H9 (cell line): ENCODE results near the gene AIF1. TPM values are rescaled to one million over a fixed set of nuclear protein-coding genes. Genes with fewer than 3 reads are reported as not detected.

Experiments
- DNase-seq: peaks from one replicate; pipeline ENCODE4 v3.0.0-alpha.2; 2017
- H2AFZ ChIP-seq: one replicate; pipeline ENCODE4 v1.6.1; 2013; ENCODE audit warnings: mild to moderate bottlenecking, low read length, control low read depth, moderate library complexity
- H2AK5ac ChIP-seq: 2 replicates; pipeline ENCODE4 v1.6.1; 2013; ENCODE audit warnings: low read length, control low read depth, mixed read lengths; ENCODE audit not compliant: insufficient read length
- H2BK120ac ChIP-seq: one replicate; pipeline ENCODE4 v1.6.1; 2013; ENCODE audit warnings: low read depth, mild to moderate bottlenecking, low read length, control low read depth, inconsistent platforms; ENCODE audit not compliant: poor library complexity, severe bottlenecking
- H2BK12ac ChIP-seq: 2 replicates; pipeline ENCODE4 v1.6.1; 2013; ENCODE audit warnings: low read length, control low read depth, mixed read lengths, low read depth; ENCODE audit not compliant: insufficient read length
- H2BK15ac ChIP-seq: 2 replicates; pipeline ENCODE4 v1.6.1; 2013; ENCODE audit warnings: low read depth, low read length, control low read depth
- H2BK20ac ChIP-seq: one replicate; pipeline ENCODE4 v1.6.1; 2013; ENCODE audit warnings: low read depth, mild to moderate bottlenecking, low read length, control low read depth, inconsistent platforms; ENCODE audit not compliant: poor library complexity, severe bottlenecking
- H2BK5ac ChIP-seq: 2 replicates; pipeline ENCODE4 v1.6.1; 2013; ENCODE audit warnings: low read length, control low read depth, mixed read lengths; ENCODE audit not compliant: insufficient read length
- H3K14ac ChIP-seq: 2 replicates; pipeline ENCODE4 v1.6.1; 2013; ENCODE audit warnings: low read length, control low read depth; ENCODE audit not compliant: insufficient read depth
- H3K18ac ChIP-seq: 2 replicates; pipeline ENCODE4 v1.6.1; 2013; ENCODE audit warnings: low read depth, mild to moderate bottlenecking, mixed read lengths, low read length, control low read depth; ENCODE audit not compliant: insufficient read length
- H3K23ac ChIP-seq: 2 replicates; pipeline ENCODE4 v1.6.1; 2013; ENCODE audit warnings: low read length, control low read depth, mixed read lengths, low read depth; ENCODE audit not compliant: insufficient read length
- H3K23me2 ChIP-seq: 2 replicates; pipeline ENCODE4 v1.6.1; 2013; ENCODE audit warnings: low read depth, mild to moderate bottlenecking, mixed read lengths, low read length, control low read depth; ENCODE audit not compliant: insufficient read length, poor library complexity, severe bottlenecking
- H3K27ac ChIP-seq: 2 replicates; pipeline ENCODE4 v1.5.1; 2013; ENCODE audit warnings: low read length, control low read depth, mixed read lengths, low read depth; ENCODE audit not compliant: insufficient read length
- H3K27me3 ChIP-seq: 2 replicates; pipeline ENCODE4 v1.6.1; 2013; ENCODE audit warnings: low read length, control low read depth, inconsistent platforms; ENCODE audit not compliant: insufficient read depth
- H3K4ac ChIP-seq: 2 replicates; pipeline ENCODE4 v1.6.1; 2013; ENCODE audit warnings: low read depth, mild to moderate bottlenecking, control low read depth, inconsistent platforms, low read length, moderate library complexity
- H3K4me1 ChIP-seq: 2 replicates; pipeline ENCODE4 v1.6.1; 2013; ENCODE audit warnings: low read length, control low read depth, inconsistent platforms; ENCODE audit not compliant: insufficient read depth
- H3K4me2 ChIP-seq: 2 replicates; pipeline ENCODE4 v1.6.1; 2013; ENCODE audit warnings: low read length, control low read depth, mixed read lengths; ENCODE audit not compliant: insufficient read length, insufficient read depth
- H3K56ac ChIP-seq: 2 replicates; pipeline ENCODE4 v1.6.1; 2013; ENCODE audit warnings: low read depth, mild to moderate bottlenecking, mixed read lengths, low read length, control low read depth; ENCODE audit not compliant: insufficient read length
- H3K79me1 ChIP-seq: 2 replicates; pipeline ENCODE4 v1.6.1; 2013; ENCODE audit warnings: low read depth, mild to moderate bottlenecking, moderate library complexity, low read length, control low read depth, inconsistent platforms; ENCODE audit not compliant: insufficient read depth, poor library complexity, severe bottlenecking
- H3K79me2 ChIP-seq: 2 replicates; pipeline ENCODE4 v1.6.1; 2013; ENCODE audit warnings: low read length, control low read depth, inconsistent platforms; ENCODE audit not compliant: insufficient read depth
- H3K9ac ChIP-seq: 2 replicates; pipeline ENCODE4 v1.6.1; 2013; ENCODE audit warnings: low read length, control low read depth, mixed read lengths; ENCODE audit not compliant: insufficient read length; ENCODE audit errors: extremely low read depth
- H3K9me3 ChIP-seq: one replicate; pipeline ENCODE4 v1.6.1; 2013; ENCODE audit warnings: low read depth, low read length, inconsistent platforms; ENCODE audit not compliant: control insufficient read depth
- H3T11ph ChIP-seq: one replicate; pipeline ENCODE4 v1.6.1; 2013; ENCODE audit warnings: mild to moderate bottlenecking, low read length, control low read depth, inconsistent platforms
- H4K20me1 ChIP-seq: one replicate; pipeline ENCODE4 v1.6.1; 2013; ENCODE audit not compliant: control insufficient read depth, insufficient read length, insufficient read depth
- H4K5ac ChIP-seq: 2 replicates; pipeline ENCODE4 v1.6.1; 2013; ENCODE audit warnings: low read depth, mild to moderate bottlenecking, mixed read lengths, low read length, control low read depth; ENCODE audit not compliant: insufficient read length
- H4K8ac ChIP-seq: replicated peaks from 2 replicates; pipeline ENCODE4 v1.6.1; 2013; ENCODE audit warnings: low read length, control low read depth, mixed read lengths, low read depth; ENCODE audit not compliant: insufficient read length
- H4K91ac ChIP-seq: 2 replicates; pipeline ENCODE4 v1.6.1; 2013; ENCODE audit warnings: low read depth, mild to moderate bottlenecking, moderate library complexity, mixed read lengths, low read length, control low read depth; ENCODE audit not compliant: insufficient read length
- H3K27ac Mint-ChIP-seq, 3 experiments: 2 replicates in 2 of 3; 3 replicates in 1 of 3; pipeline ENCODE4 v1.8.0; 2020 to 2021; ENCODE audit warnings: mixed read lengths in 3 of 3, mild to moderate bottlenecking in 1 of 3, moderate library complexity in 1 of 3
- H3K27me3 Mint-ChIP-seq: 2 replicates; pipeline ENCODE4 v1.8.0; 2021; ENCODE audit warnings: low read depth, mild to moderate bottlenecking, moderate library complexity, mixed read lengths
- H3K36me3 Mint-ChIP-seq, 3 experiments: 2 replicates in 2 of 3; 3 replicates in 1 of 3; pipeline ENCODE4 v1.8.0; 2020 to 2021; ENCODE audit warnings: low read depth in 3 of 3, mixed read lengths in 3 of 3; ENCODE audit not compliant: insufficient read depth in 1 of 3
- H3K4me1 Mint-ChIP-seq, 2 experiments: 2 replicates each; pipeline ENCODE4 v1.8.0; 2020; ENCODE audit warnings: mixed read lengths in 2 of 2
- H3K4me3 Mint-ChIP-seq, 2 experiments: 2 replicates in 1 of 2; 3 replicates in 1 of 2; pipeline ENCODE4 v1.8.0; 2020 to 2021; ENCODE audit warnings: mild to moderate bottlenecking in 2 of 2, mixed read lengths in 2 of 2, moderate library complexity in 1 of 2
- H3K9me3 Mint-ChIP-seq, 2 experiments: 2 replicates in 1 of 2; 3 replicates in 1 of 2; pipeline ENCODE4 v1.8.0; 2020; ENCODE audit warnings: mild to moderate bottlenecking in 2 of 2, mixed read lengths in 2 of 2, moderate library complexity in 1 of 2
- CTCF ChIP-seq: fragments of 200-600 bp; sonication (generic); conservative IDR thresholded peaks from 3 replicates; pipeline ENCODE4 v1.8.0; 2021; ENCODE audit warnings: antibody characterized with exemption, mild to moderate bottlenecking
- WGBS: extraction: QIAGEN DNeasy Blood & Tissue Kit; methylation state at CpG from one replicate; pipeline ENCODE4 v1.1.7; 2013; ENCODE audit warnings: missing lambda C conversion rate, low lambda C conversion rate, mixed read lengths; ENCODE audit not compliant: insufficient read length; ENCODE audit errors: extremely low coverage; 5-methylcytosine and 5-hydroxymethylcytosine counted together
- total RNA-seq: library from RNA; stranded (reverse); gene quantifications from 2 replicates; pipeline ENCODE4 v1.2.1, GENCODE V29; 2021

The AIF1 gene
- total RNA-seq, 1 experiment from 2014 or later: 4.2 TPM

DNA sequence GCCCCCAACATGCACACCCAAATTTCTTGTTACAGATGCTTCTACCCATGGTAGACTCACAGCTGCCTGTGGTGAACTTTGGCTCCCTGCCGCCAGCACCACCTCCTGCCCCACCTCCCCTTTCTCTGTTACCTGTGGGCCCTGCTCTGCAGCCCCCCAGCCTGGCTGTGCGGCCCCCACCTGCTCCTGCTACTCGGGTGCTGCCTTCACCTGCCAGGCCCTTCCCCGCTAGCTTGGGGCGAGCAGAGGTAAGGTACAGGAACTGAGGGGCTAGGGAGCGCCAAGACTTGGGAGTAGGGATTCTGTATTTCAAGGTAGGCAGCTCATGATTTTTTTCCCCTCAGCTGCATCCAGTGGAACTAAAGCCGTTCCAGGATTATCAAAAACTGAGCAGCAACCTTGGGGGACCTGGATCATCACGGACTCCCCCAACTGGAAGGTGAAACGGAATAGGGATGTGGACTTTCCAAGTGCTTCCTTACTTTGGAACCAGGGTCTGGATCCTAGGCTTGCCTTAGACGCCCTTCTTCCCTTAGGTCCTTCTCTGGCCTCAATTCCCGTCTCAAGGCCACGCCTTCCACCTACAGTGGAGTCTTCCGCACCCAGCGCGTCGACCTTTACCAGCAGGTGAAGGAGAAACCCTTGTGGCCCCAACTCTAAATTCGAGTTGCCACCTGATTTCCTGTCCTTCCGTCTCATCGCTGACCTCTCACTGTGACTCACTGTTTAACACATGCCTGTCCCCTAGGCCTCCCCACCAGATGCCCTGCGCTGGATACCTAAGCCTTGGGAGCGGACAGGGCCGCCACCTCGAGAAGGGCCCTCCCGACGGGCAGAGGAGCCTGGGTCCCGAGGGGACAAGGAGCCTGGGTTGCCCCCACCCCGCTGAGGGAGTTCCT lies 21.9 kb downstream of the AIF1 start:
- Histone ChIP-seq H3K56ac (no peak overlapping the region), H3K27ac (no peak overlapping the region), H4K20me1 (peaks cover 2% of the 10 kb centered on the region), H3T11ph (no peak overlapping the region), H3K79me2 (no peaks in the 10 kb centered on the region), H2BK12ac (no peak overlapping the region), H2AK5ac (no peak overlapping the region), H2BK15ac (no peak overlapping the region), H3K79me1 (no peaks in the 10 kb centered on the region), H2AFZ (no peak overlapping the region), H3K18ac (no peak overlapping the region), H3K9ac (no peak overlapping the region), H3K14ac (no peak overlapping the region), H3K4me2 (no peak overlapping the region), H4K91ac (no peak overlapping the region), H3K9me3 (no peaks in the 10 kb centered on the region), H4K5ac (no peak overlapping the region), H2BK120ac (no peak overlapping the region), H3K23me2 (no peaks in the 10 kb centered on the region), H3K4me1 (no peaks in the 10 kb centered on the region), H3K27me3 (no peaks in the 10 kb centered on the region), H2BK20ac (no peak overlapping the region), H2BK5ac (no peak overlapping the region), H4K8ac (no peak overlapping the region), H3K23ac (no peak overlapping the region), H3K4ac (no peak overlapping the region)
- no peak for TF ChIP-seq CTCF
- Mint-ChIP-seq H3K27me3 (no peaks in the 10 kb centered on the region), H3K4me1 (no peaks in the 10 kb centered on the region), H3K27ac (peak overlapping the region in 2 of 3 experiments; percentile 68 to 79; a peak in 3 of 7 replicates), H3K9me3 (no peaks in the 10 kb centered on the region), H3K36me3 (peaks cover 58 to 94% (median 88%) of the 10 kb centered on the region in 3 experiments), H3K4me3 (peak overlapping the region in 1 of 2 experiments; percentile 38; a peak in 2 of 5 replicates)
- WGBS: no CpG with 5 or more reads among the region's 27 CpGs
- no peak for DNase-seq
